Aorta (tissue), 5 donors: ENCODE data around the gene NME9. TPM values are rescaled to one million over a fixed set of nuclear protein-coding genes. Genes with fewer than 3 reads are reported as not detected.

Experiments
- ATAC-seq: fragments of 200-7000 bp; cut with Tn5 transposase; one replicate; pipeline ENCODE4 v1.9.1; 2022; ENCODE audit warnings: moderate library complexity; ENCODE audit not compliant: low FRiP score
- DNase-seq, 2 donors: peaks; one replicate each; pipeline ENCODE4 v3.0.0-alpha.2; 2020
- H3K27ac ChIP-seq, 2 donors: one replicate each; pipeline ENCODE4 v1.5.1; 2013; ENCODE audit warnings: low read length in 2 of 2, mild to moderate bottlenecking in 2 of 2, moderate library complexity in 2 of 2, control low read depth in 1 of 2, inconsistent platforms in 1 of 2, low read depth in 1 of 2
- H3K27me3 ChIP-seq, 2 donors: one replicate each; pipeline ENCODE4 v1.6.1; 2013; ENCODE audit warnings: control low read depth in 1 of 2, low read length in 1 of 2, mild to moderate bottlenecking in 1 of 2, moderate library complexity in 1 of 2; ENCODE audit not compliant: insufficient read depth in 2 of 2, control insufficient read depth in 1 of 2
- H3K36me3 ChIP-seq, 2 donors: one replicate each; pipeline ENCODE4 v1.6.1; 2013; ENCODE audit warnings: control low read depth in 1 of 2, low read length in 1 of 2, mild to moderate bottlenecking in 1 of 2; ENCODE audit not compliant: insufficient read depth in 2 of 2, control insufficient read depth in 1 of 2
- H3K4me1 ChIP-seq, 2 donors: one replicate each; pipeline ENCODE4 v1.6.1; 2013; ENCODE audit warnings: low read length in 2 of 2, control low read depth in 1 of 2, mild to moderate bottlenecking in 1 of 2, moderate library complexity in 1 of 2; ENCODE audit not compliant: insufficient read depth in 2 of 2, control insufficient read depth in 1 of 2
- H3K4me3 ChIP-seq, 2 donors: one replicate each; pipeline ENCODE4 v1.5.1; 2013; ENCODE audit warnings: low read length in 2 of 2, control low read depth in 1 of 2, mild to moderate bottlenecking in 1 of 2
- H3K9me3 ChIP-seq: one replicate; pipeline ENCODE4 v1.6.1; 2013; ENCODE audit warnings: mild to moderate bottlenecking, low read length; ENCODE audit not compliant: control insufficient read depth
- WGBS, 2 donors: extraction: QIAGEN DNeasy Blood & Tissue Kit; methylation state at CpG; one replicate each; pipeline ENCODE4 v1.1.7; 2013; 5-methylcytosine and 5-hydroxymethylcytosine counted together
- intact Hi-C, 2 donors: fragments of 100-400 bp; cut with DNase I; formaldehyde crosslinking; loops; one replicate each; pipeline versions ENCODE4 v1.14.2 to v1.15.0; 2022
- polyA plus RNA-seq, 2 donors: library from polyadenylated mRNA; stranded (reverse); fragments of 200-250 nt; gene quantifications; one replicate each; pipeline ENCODE4 v1.2.3, GENCODE V29; 2013
- total RNA-seq, 2 donors: library from RNA; stranded (reverse); fragmentation: NEBNext Ultra II Directional; extraction: Animal tissue kit (Norgen Biotek cat#: 25700); gene quantifications; one replicate each; pipeline ENCODE4 v1.2.1, GENCODE V29; 2021
- donor health status: healthy with polysubstance abuse.
- donor health status: Bipolar disorder and iron deficiency.
- donor health status: DM: no; HTN: no; CAD: no.
- donor health status: DM: no; HTN: no; CAD: no.
- donor health status: DM: yes; HTN: yes; CAD: no.

NME9 gene
- total and polyA plus RNA-seq, 4 donors: 0.41 to 0.93 TPM; not detected in 2

DNA sequence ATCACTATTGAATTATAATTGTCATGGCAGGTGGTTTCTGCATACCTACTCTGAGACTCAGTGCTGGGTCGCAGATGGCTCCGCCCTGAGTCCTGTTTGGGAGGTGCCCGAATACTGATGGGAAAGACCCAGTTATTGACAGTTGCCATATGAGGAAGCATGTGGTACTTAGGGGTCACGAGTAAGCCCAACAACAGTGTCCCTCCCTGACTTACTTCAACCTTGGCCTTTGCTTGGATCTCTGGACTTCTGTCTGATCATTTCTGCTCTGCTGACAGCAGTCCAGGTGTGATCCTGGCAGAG, 35.6 kb upstream of the NME9 start:
- DNase-seq: no peak
- Histone ChIP-seq H3K4me3 (no peak overlapping the region), H3K4me1 (no peaks in the 10 kb centered on the region), H3K36me3 (no peaks in the 10 kb centered on the region), H3K27me3 (no peaks in the 10 kb centered on the region), H3K9me3 (no peaks in the 10 kb centered on the region), H3K27ac (no peak overlapping the region)
- no peak for ATAC-seq
- intact Hi-C loops: no loop called here
- 96 to 98% methylated on average over 4 of the region's 4 CpGs for WGBS, 2 donors

DNA sequence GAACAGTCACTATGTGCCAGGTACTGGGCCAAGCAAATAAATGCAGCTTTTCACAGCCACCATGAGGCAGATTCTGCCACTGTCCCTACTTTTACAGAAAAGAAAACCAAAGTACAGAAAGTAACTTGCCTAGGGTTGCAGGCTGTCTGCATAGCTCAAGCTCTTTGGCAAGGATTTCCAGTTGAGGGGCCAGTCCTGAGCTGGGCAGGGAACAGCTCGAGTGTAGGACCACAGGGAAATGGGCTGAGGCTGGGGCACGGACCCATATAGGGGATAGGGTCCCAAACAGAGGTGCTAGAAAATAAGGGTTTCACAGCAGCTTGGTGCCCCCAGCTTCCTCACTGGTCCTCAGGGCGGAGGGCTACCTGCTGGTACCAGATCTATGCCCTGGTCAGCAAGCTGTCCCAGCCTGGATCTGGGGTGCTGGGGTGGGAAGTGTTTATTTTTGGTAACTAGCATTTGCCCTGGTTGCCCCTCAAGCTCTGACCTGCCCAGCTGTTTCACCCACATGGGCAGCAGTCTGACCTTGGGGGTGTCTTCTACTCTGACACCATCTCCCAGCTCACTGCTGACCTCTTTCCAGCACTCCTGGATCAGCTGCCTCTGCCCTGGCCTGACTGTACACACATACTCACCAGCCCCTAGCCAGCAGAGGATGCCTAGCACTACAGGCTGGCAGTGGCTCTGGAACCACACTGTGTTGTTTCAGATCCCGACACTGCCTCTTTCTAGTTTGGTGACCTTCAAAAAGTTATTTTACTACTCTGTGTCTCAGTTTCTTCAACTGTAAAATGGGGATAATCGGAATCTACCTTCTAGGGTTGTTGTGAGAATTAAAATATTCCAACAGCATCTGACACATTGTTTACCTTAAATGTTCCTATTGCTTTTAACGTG, 35.0 kb upstream of the NME9 start:
- no peak for ATAC-seq
- no peak for DNase-seq
- intact Hi-C loops: no loop called here
- WGBS, 2 donors: 88% methylated on average over 6 of the region's 6 CpGs
- Histone ChIP-seq H3K27ac (no peak overlapping the region), H3K27me3 (no peaks in the 10 kb centered on the region), H3K36me3 (no peaks in the 10 kb centered on the region), H3K4me1 (no peaks in the 10 kb centered on the region), H3K9me3 (no peaks in the 10 kb centered on the region), H3K4me3 (no peak overlapping the region)

GRCh38 chr3:138363322-138363721, 33.7 kb upstream of the NME9 start:
- H3K36me3 ChIP-seq: no peaks in the 10 kb centered on the region
- no peak for ATAC-seq
- H3K27ac ChIP-seq: no peak overlapping the region
- no peak for DNase-seq
- no peak overlapping the region for H3K4me3 ChIP-seq
- intact Hi-C loops: no loop called here
- WGBS, 2 donors: 94 to 97% methylated on average over 4 of the region's 4 CpGs
- H3K9me3 ChIP-seq: no peaks in the 10 kb centered on the region
- no peaks in the 10 kb centered on the region for H3K4me1 ChIP-seq
- no peaks in the 10 kb centered on the region for H3K27me3 ChIP-seq

DNA sequence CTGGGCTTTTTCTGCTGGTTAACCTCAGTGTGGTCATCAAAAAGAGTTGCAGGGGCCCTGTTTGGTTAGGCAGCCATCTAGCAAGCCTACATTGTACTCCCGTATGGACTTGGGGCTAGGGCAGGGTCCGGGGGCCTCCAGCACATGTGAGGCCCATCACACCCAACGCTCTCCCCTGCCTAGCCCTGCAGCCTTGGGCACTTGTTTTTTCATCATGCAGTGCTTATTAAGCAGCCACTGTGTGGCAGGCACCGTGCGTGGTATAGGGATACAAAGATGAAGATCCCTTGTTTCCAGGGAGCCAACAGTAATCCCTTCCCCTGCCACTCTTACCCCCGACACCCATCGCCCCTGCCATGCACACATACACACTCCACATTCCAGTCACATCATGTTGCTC, 32.9 kb upstream of the NME9 start:
- intact Hi-C loops: no loop called here
- no peak for DNase-seq
- no peaks in the 10 kb centered on the region for H3K4me1 ChIP-seq
- no peaks in the 10 kb centered on the region for H3K27me3 ChIP-seq
- no peak overlapping the region for H3K4me3 ChIP-seq
- H3K9me3 ChIP-seq: no peaks in the 10 kb centered on the region
- no peaks in the 10 kb centered on the region for H3K36me3 ChIP-seq
- no peak for ATAC-seq
- H3K27ac ChIP-seq: no peak overlapping the region
- WGBS, 2 donors: 93 to 96% methylated on average over 7 of the region's 7 CpGs

GRCh38 chr3:138361561-138361971, 31.9 kb upstream of the NME9 start:
- WGBS, 2 donors: 85 to 92% methylated on average over 7 of the region's 7 CpGs
- H3K36me3 ChIP-seq: no peaks in the 10 kb centered on the region
- no peak overlapping the region for H3K4me3 ChIP-seq
- no peaks in the 10 kb centered on the region for H3K9me3 ChIP-seq
- intact Hi-C loops: no loop called here
- ATAC-seq: no peak
- H3K27ac ChIP-seq: no peak overlapping the region
- H3K27me3 ChIP-seq: no peaks in the 10 kb centered on the region
- no peak for DNase-seq
- no peaks in the 10 kb centered on the region for H3K4me1 ChIP-seq

GRCh38 chr3:138360869-138361525, 31.3 kb upstream of the NME9 start:
- H3K9me3 ChIP-seq: no peaks in the 10 kb centered on the region
- no peak overlapping the region for H3K27ac ChIP-seq
- DNase-seq (no peak), ATAC-seq (no peak)
- intact Hi-C loops: no loop called here
- H3K27me3 ChIP-seq: no peaks in the 10 kb centered on the region
- H3K36me3 ChIP-seq: no peaks in the 10 kb centered on the region
- 94 to 98% methylated on average over 9 of the region's 9 CpGs for WGBS, 2 donors
- no peaks in the 10 kb centered on the region for H3K4me1 ChIP-seq
- H3K4me3 ChIP-seq: no peak overlapping the region

DNA sequence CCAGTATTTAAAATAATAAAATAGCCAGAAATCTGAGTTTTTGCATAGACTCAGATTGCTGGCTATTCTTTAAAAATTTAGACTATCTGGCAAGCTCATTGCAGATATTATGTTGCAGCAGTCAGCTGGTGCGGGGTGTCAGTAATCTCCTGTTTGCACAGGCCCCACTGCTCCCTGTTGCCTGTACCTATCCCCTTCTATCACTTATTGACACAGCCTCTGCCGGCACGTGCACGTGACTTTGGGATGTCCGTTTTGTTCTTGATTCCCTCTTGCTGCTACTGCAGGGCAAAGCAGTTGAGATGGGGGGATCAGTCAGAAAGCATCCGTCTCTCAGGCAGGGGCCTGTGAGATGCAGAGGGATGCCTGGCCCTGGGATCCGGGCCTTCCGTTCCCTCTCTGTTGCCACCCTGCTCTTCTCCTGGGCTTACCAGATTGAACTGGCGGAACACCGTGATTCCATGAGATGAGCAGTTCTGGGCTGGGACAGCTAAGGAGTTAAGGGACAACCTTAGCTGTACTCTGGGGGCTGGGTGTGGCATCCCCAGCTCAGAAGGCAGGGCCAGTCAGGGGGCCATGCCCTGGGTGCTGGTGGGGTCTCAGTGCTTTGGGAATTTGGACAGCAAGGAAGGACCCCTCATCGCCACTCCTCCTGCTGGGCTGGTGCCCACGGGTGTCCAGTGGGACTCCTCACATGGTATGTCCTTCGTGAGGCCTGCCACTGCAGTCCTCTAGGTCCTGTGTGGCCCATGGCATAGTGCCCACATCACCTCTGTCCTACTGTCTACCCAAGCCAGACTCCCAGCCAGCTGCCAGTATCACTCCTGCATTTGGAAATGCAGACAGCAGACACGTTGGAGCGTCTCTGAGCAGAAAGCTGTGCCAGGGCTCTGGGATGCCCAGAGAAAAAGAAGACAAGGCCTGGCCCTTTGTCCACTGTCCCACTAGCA, 30.5 kb upstream of the NME9 start:
- H3K27me3 ChIP-seq: no peaks in the 10 kb centered on the region
- ATAC-seq: no peak
- DNase-seq: no peak
- intact Hi-C loops: no loop called here
- H3K9me3 ChIP-seq: no peaks in the 10 kb centered on the region
- 65 to 71% methylated on average over 15 of the region's 15 CpGs for WGBS, 2 donors
- no peaks in the 10 kb centered on the region for H3K4me1 ChIP-seq
- H3K27ac ChIP-seq: no peak overlapping the region
- H3K36me3 ChIP-seq: no peaks in the 10 kb centered on the region
- no peak overlapping the region for H3K4me3 ChIP-seq

- DNase-seq (no peak), ATAC-seq (no peak)
- H3K4me1 ChIP-seq: no peaks in the 10 kb centered on the region
- H3K9me3 ChIP-seq: no peaks in the 10 kb centered on the region
- H3K27ac ChIP-seq: no peak overlapping the region
- H3K4me3 ChIP-seq: no peak overlapping the region
- 10 to 23% methylated on average over 7 of the region's 7 CpGs for WGBS, 2 donors
- no peaks in the 10 kb centered on the region for H3K27me3 ChIP-seq
- intact Hi-C loops: no loop called here
- no peaks in the 10 kb centered on the region for H3K36me3 ChIP-seq
These were observed 29.7 kb upstream of the NME9 start for GRCh38 chr3:138359148-138359918.
